AG04450 (cell line): Measurements from ENCODE around the gene GPC6. TPM values are rescaled to one million over a fixed set of nuclear protein-coding genes. Genes with fewer than 3 reads are reported as not detected.

Source experiments
- CTCF ChIA-PET: fragments of 300-600, 350-600 bp; formaldehyde crosslinking; extraction: SDS; loops from one replicate; lab custom pipeline; 2022; ENCODE audit warnings: antibody characterized with exemption, inconsistent platforms; lab: Charles Lee
- POLR2A ChIA-PET: fragments of 350-600 bp; formaldehyde crosslinking; extraction: SDS; loops from one replicate; lab custom pipeline; 2021; ENCODE audit warnings: antibody characterized with exemption, inconsistent platforms; lab: Yijun Ruan, JAX
- DNase-seq: peaks from one replicate; pipeline ENCODE4 v3.0.0-alpha.2; 2011; ENCODE audit warnings: low read depth, low spot score
- H3K27ac ChIP-seq: one replicate; pipeline ENCODE4 v1.5.1; 2012; ENCODE audit warnings: low read depth, low read length, control low read depth
- H3K27me3 ChIP-seq: one replicate; pipeline ENCODE4 v1.6.0; 2012; ENCODE audit warnings: low read length; ENCODE audit not compliant: control insufficient read depth, insufficient read depth
- H3K4me3 ChIP-seq: 2 replicates; pipeline ENCODE4 v1.5.1; 2011; ENCODE audit warnings: mild to moderate bottlenecking, low read depth, low read length, control low read depth
- H3K9me3 ChIP-seq: 2 replicates; pipeline ENCODE4 v1.5.1; 2012; ENCODE audit warnings: low read length; ENCODE audit not compliant: control insufficient read depth, insufficient read depth
- polyA plus RNA-seq: library from polyadenylated mRNA; depleted of rRNA; stranded (reverse); fragments of >200 nt; gene quantifications from 2 replicates; pipeline ENCODE4 v1.2.3, GENCODE V29; 2011
- TF ChIP-seq, protein P1 (sequence below): IDR thresholded peaks from 2 replicates; pipeline ENCODE4 v1.5.1; 2011; ENCODE audit warnings: low read depth, low read length, control low read depth, inconsistent platforms

GPC6 gene
- polyA plus RNA-seq, 1 experiment, result 40.4 TPM

DNA sequence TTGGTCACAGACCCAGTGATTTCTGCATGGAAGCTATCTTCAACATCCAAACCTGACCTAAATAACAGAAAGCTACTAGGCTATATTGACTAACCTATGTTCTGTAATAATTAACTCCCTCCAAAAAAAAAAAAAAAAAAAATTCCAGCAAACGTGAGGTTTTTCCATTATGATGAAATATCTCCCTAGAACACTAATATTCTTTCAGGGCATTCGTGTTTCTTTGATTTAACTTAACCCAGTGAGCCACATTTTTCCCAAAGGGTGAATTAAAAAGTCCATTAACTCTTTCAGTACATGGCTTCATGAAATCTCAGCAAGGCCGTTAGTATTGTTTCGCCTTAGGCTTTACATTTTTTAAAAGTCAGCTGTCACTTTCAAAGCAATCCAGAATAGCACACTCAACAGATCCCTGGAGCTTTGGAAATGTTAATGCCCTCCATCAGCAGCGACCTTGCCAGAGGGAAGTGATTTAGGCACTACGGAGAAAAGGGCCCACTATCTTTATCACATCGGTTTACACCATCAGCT lies 1077.1 kb downstream of the GPC6 start:
- Histone ChIP-seq H3K27me3 (no peaks in the 10 kb centered on the region), H3K9me3 (no peaks in the 10 kb centered on the region), H3K4me3 (no peak overlapping the region), H3K27ac (no peak overlapping the region)
- DNase-seq, result no peak
- TF ChIP-seq, protein P1, sequence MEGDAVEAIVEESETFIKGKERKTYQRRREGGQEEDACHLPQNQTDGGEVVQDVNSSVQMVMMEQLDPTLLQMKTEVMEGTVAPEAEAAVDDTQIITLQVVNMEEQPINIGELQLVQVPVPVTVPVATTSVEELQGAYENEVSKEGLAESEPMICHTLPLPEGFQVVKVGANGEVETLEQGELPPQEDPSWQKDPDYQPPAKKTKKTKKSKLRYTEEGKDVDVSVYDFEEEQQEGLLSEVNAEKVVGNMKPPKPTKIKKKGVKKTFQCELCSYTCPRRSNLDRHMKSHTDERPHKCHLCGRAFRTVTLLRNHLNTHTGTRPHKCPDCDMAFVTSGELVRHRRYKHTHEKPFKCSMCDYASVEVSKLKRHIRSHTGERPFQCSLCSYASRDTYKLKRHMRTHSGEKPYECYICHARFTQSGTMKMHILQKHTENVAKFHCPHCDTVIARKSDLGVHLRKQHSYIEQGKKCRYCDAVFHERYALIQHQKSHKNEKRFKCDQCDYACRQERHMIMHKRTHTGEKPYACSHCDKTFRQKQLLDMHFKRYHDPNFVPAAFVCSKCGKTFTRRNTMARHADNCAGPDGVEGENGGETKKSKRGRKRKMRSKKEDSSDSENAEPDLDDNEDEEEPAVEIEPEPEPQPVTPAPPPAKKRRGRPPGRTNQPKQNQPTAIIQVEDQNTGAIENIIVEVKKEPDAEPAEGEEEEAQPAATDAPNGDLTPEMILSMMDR, result no peak
- CTCF ChIA-PET, result interaction anchor here (0.6 kb wide), 1 partner anchor 49 kb away, joined by 3 read pairs; no protein-coding TSS in a partner anchor
- POLR2A ChIA-PET, result no interaction called here

DNA sequence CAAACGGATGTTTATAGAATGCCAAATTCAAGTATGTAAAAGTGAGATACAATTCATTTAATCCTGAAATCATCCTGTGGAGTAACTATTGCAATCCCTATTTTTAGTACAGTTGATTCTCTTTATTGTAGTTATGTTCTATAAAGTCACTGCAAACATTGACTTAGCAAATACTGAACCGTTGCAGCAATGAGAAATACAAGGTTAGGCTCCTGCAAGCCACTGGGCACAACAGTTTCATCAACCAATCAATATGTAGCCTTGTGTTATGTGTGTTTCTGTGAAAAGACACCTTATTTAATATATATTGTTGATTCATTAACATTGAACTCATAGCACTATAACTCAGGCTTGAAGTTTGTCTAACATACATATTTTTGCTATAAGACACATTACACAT lies 1078.4 kb downstream of the GPC6 start:
- H3K27ac ChIP-seq, result no peak overlapping the region
- no peak for DNase-seq
- no peak overlapping the region for H3K4me3 ChIP-seq
- TF ChIP-seq, protein P1, result no peak
- no peaks in the 10 kb centered on the region for H3K27me3 ChIP-seq
- CTCF ChIA-PET, result no interaction called here
- no peaks in the 10 kb centered on the region for H3K9me3 ChIP-seq
- POLR2A ChIA-PET, result no interaction called here

DNA sequence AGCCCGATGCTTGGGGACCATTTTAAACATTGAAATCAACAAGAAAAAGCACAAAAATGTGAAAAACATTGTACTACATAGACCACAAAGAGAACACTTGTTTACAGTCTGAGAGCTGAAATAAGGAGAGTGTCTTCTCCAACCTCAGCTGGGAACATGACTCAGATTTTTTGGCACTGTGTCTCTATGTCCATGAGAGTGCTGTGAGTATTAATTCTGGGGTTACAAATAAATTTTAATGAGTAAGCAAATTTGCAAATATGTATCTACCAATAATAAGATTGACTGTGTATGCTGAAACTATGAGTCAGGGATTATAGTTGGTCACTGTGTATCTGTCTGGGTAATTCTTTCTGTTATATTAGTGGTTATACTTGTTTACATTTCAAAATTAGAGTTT lies 1078.9 kb downstream of the GPC6 start:
- TF ChIP-seq, protein P1, result no peak
- ChIA-PET CTCF (no interaction called here), POLR2A (no interaction called here)
- no peaks in the 10 kb centered on the region for H3K27me3 ChIP-seq
- H3K27ac ChIP-seq, result no peak overlapping the region
- DNase-seq, result no peak
- H3K9me3 ChIP-seq, result no peaks in the 10 kb centered on the region
- no peak overlapping the region for H3K4me3 ChIP-seq

DNA sequence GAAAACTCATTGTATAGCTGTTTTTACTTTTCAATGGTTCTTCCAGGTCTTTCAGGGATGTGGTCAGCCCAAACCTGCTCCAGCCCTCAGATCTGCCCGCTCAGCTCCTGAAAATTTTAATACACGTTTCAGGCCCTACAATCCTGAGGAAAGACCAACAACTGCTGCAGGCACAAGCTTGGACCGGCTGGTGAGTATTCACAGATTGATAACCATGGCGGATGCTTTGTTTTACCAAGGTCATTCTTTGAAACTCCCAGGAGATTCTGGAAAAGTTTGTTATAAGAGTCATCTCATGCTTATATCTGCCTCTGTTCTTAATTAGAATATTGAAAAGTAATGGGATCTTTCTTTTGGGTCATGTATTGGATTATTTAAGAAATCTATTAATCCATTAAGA lies 1079.3 kb downstream of the GPC6 start:
- H3K27ac ChIP-seq, result peak overlapping the region; percentile 70
- no peak for DNase-seq
- no peaks in the 10 kb centered on the region for H3K27me3 ChIP-seq
- H3K9me3 ChIP-seq, result no peaks in the 10 kb centered on the region
- TF ChIP-seq, protein P1, result no peak
- POLR2A ChIA-PET, result no interaction called here
- no peak overlapping the region for H3K4me3 ChIP-seq
- CTCF ChIA-PET, result interaction anchor here (1.5 kb wide), 1 partner anchor 11 kb away, joined by 3 read pairs; no protein-coding TSS in a partner anchor

DNA sequence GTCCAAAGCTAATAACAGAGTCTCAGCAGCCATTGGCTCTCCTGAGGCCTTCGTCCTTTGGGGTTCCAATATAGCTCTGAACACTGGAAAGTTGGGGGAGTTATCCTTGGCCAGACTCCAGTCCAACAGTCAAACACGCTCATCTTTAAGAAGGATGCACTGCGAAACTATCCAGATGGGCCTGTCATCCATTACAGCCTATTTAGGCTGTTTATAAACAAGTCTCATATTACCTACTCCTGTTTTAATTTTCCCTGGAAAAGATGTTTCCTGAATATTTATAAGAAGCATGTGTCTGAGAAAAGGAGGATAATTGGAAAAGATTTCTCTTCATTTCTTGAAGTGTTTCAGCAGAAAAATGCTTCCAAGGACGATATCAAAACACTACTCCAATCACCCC lies 1082.2 kb downstream of the GPC6 start:
- ChIA-PET POLR2A (interaction anchor here (0.6 kb wide), 1 partner anchor 10 kb away, joined by 3 read pairs; no protein-coding TSS in a partner anchor), CTCF (interaction anchor here (2.1 kb wide), 1 partner anchor 53 kb away, joined by 9 read pairs; no protein-coding TSS in a partner anchor)
- no peaks in the 10 kb centered on the region for H3K9me3 ChIP-seq
- TF ChIP-seq, protein P1, result no peak
- no peak for DNase-seq
- H3K4me3 ChIP-seq, result no peak overlapping the region
- no peaks in the 10 kb centered on the region for H3K27me3 ChIP-seq
- no peak overlapping the region for H3K27ac ChIP-seq
